Activated B cell treated with CpG ODN at 0.5 μM for 24 hours (primary cell): ENCODE results near the gene KIF25. TPM values are rescaled to one million over a fixed set of nuclear protein-coding genes. Genes with fewer than 3 reads are reported as not detected.

ENCODE experiments used
- ATAC-seq: fragments of 200-7000 bp; cut with Tn5 transposase; one replicate; pipeline ENCODE4 v1.10.0; 2021; ENCODE audit warnings: low read depth, mild to moderate bottlenecking, moderate library complexity
- CTCF ChIA-PET: fragments of 350-600 bp; sonication (Branson Sonifier 250); formaldehyde crosslinking; loops from one replicate; lab custom pipeline; 2021; ENCODE audit warnings: antibody characterized with exemption; lab: Charles Lee
- POLR2A ChIA-PET: fragments of 350-600 bp; sonication (Branson Sonifier 250); formaldehyde crosslinking; loops from one replicate; lab custom pipeline; 2021; ENCODE audit warnings: antibody characterized with exemption; lab: Charles Lee
- DNase-seq: peaks from one replicate; pipeline ENCODE4 v3.0.0; 2022
- H3K27ac Mint-ChIP-seq: one replicate; pipeline ENCODE4 v1.8.0; 2020; ENCODE audit warnings: mixed read lengths
- H3K27me3 Mint-ChIP-seq: one replicate; pipeline ENCODE4 v1.8.0; 2021; ENCODE audit warnings: mixed read lengths
- H3K36me3 Mint-ChIP-seq: one replicate; pipeline ENCODE4 v1.8.0; 2021; ENCODE audit warnings: low read depth, mixed read lengths
- H3K4me1 Mint-ChIP-seq: one replicate; pipeline ENCODE4 v1.8.0; 2021; ENCODE audit warnings: mixed read lengths
- H3K4me3 Mint-ChIP-seq: one replicate; pipeline ENCODE4 v1.8.0; 2020; ENCODE audit warnings: mild to moderate bottlenecking, mixed read lengths
- H3K9me3 Mint-ChIP-seq: one replicate; pipeline ENCODE4 v1.8.0; 2020; ENCODE audit warnings: mixed read lengths
- CTCF ChIP-seq: fragments of 200-600 bp; IDR thresholded peaks from one replicate; pipeline ENCODE4 v1.8.0; 2022; ENCODE audit warnings: antibody characterized with exemption, mild to moderate bottlenecking
- intact Hi-C: fragments of 100-400 bp; cut with micrococcal nuclease; formaldehyde crosslinking; loops from one replicate; pipeline ENCODE4 v1.15.1; 2024
- total RNA-seq: library from RNA; stranded (reverse); gene quantifications from 2 replicates; pipeline ENCODE4 v1.2.3, GENCODE V29; 2022

KIF25 gene
- total RNA-seq, 1 donor from 2014 or later, result not detected

GRCh38 chr6:168089186-168090063 is 92.0 kb downstream of the KIF25 start:
- DNase-seq (no peak), ATAC-seq (no peak)
- CTCF ChIA-PET, result no interaction called here
- peaks cover 1% of the 10 kb centered on the region for H3K27me3 Mint-ChIP-seq
- H3K36me3 Mint-ChIP-seq, result no peaks in the 10 kb centered on the region
- POLR2A ChIA-PET, result no interaction called here
- intact Hi-C loops, result no loop called here
- H3K4me1 Mint-ChIP-seq, result no peaks in the 10 kb centered on the region
- TF ChIP-seq CTCF, result no peak
- H3K27ac Mint-ChIP-seq, result no peak overlapping the region
- H3K4me3 Mint-ChIP-seq, result no peak overlapping the region
- peaks cover 4% of the 10 kb centered on the region for H3K9me3 Mint-ChIP-seq

GRCh38 chr6:168090064-168090690 is 92.7 kb downstream of the KIF25 start:
- CTCF ChIA-PET, result no interaction called here
- Mint-ChIP-seq H3K27ac (no peak overlapping the region), H3K4me3 (no peak overlapping the region), H3K4me1 (no peaks in the 10 kb centered on the region), H3K27me3 (peaks cover 1% of the 10 kb centered on the region), H3K36me3 (no peaks in the 10 kb centered on the region), H3K9me3 (peaks cover 4% of the 10 kb centered on the region)
- no peak for TF ChIP-seq CTCF
- DNase-seq (no peak), ATAC-seq (no peak)
- intact Hi-C loops, result no loop called here
- POLR2A ChIA-PET, result no interaction called here

GRCh38 chr6:168090706-168091105 is 93.2 kb downstream of the KIF25 start:
- no peaks in the 10 kb centered on the region for H3K36me3 Mint-ChIP-seq
- ATAC-seq (no peak), DNase-seq (no peak)
- TF ChIP-seq CTCF, result no peak
- intact Hi-C loops, result loop anchor here (1.0 kb wide), 1 partner anchor 25 kb away; no protein-coding TSS in a partner anchor
- H3K27me3 Mint-ChIP-seq, result peaks cover 1% of the 10 kb centered on the region
- H3K4me3 Mint-ChIP-seq, result no peak overlapping the region
- H3K27ac Mint-ChIP-seq, result no peak overlapping the region
- ChIA-PET CTCF (no interaction called here), POLR2A (no interaction called here)
- H3K9me3 Mint-ChIP-seq, result peaks cover 4% of the 10 kb centered on the region
- no peaks in the 10 kb centered on the region for H3K4me1 Mint-ChIP-seq

- Mint-ChIP-seq H3K36me3 (no peaks in the 10 kb centered on the region), H3K4me1 (no peaks in the 10 kb centered on the region), H3K27me3 (peaks cover 1% of the 10 kb centered on the region), H3K4me3 (no peak overlapping the region), H3K27ac (no peak overlapping the region), H3K9me3 (peaks cover 4% of the 10 kb centered on the region)
- ChIA-PET CTCF (no interaction called here), POLR2A (no interaction called here)
- DNase-seq, result no peak
- no peak for TF ChIP-seq CTCF
- intact Hi-C loops, result loop anchor here (1.0 kb wide), 1 partner anchor 24 kb away; no protein-coding TSS in a partner anchor
- ATAC-seq, result no peak
These were observed 94.2 kb downstream of the KIF25 start for GRCh38 chr6:168091381-168092264.
